GM19468 (cell line): ENCODE results near the gene ZBED1.
"Not testable (repeated sequence)": the region's sequence is repeated elsewhere in the genome, so short reads cannot be mapped to it uniquely, and the experiment has no call there.

Source experiments
- ATAC-seq: cut with Tn5 transposase; IDR thresholded peaks from one replicate; pipeline ENCODE4 v1.9.1; 2021; ENCODE audit warnings: mild to moderate bottlenecking, moderate library complexity, moderate number of reproducible peaks; ENCODE audit not compliant: unreplicated experiment; ENCODE audit errors: extremely low read depth

ZBED1 gene

DNA sequence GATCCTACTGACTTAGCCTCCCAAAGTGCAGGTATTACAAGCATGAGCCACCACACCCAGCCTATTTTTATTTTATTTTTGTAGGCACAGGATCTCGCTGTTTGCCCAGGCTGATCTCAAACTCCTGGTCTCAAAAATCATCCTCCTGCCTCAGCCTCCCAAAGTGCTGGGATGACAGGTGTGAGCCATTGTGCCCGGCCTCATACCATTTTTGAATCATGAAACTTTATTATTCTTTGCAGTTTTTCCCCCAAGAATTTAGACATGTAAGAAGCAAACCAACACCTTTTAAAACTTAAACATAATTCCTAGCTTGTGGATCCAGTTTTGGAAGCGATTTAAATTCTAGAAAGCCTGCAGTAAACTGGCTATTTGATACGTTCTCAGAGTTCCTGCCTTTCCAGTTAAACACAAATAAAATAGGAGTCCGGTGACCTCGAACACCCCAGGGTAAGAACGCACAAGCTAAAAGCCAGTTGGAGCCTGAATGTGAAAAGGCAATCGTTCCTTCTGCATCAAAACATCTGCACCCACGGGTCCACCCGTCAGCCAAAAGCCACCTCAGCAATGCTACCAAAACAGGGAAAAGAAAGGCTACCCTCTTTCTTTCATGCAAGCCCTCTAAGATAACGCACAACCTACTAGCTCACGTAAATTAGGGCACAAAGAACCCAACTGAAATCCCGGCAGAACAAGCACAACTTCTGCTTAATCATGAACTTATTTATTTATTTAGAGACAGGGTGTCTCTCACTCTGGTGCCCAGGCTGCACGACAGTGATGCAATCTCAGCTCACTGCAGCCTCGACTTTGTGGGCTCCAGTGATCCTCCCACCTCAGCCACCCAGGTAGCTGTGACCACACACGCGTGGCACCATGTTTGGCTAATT is 39.7 kb downstream of the ZBED1 start:
- not testable (repeated sequence) for ATAC-seq

DNA sequence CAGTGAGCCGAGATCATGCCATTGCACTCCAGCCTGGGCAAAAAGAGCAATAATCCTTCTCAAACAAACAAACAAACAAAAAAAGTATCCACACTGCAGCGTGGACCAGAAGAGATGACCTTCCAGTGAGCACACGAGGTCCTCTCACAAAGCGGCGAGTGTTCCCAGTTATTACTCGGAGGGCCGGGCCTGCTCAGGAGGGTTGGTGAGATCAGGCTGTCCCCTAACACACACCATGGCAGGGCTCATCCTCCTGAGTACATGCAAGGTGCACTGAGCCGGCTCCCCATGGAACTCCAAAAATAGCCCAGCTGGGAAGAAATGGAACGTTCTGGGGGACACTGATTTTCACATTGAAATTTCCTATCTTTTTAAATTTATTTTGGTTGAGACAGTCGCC is 40.7 kb downstream of the ZBED1 start:
- not testable (repeated sequence) for ATAC-seq

DNA sequence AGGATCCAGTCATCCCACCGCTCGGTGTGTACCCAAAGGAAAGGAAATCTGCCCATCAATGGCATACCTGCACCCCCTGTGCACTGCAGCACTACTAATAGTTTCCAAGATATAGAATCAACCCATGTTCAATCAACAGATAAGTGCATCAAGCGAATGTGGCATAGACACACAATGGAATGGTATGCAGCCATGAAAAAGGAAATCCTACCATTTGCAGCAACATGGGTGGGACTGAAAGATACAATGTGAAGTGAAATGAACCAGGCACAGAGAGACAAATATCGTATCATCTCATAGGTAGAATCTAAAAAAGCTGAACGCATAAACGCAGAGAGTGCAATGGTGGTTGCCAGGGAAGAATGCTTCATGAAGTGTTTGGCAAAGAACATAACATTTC is 42.5 kb downstream of the ZBED1 start:
- ATAC-seq, result no peak

DNA sequence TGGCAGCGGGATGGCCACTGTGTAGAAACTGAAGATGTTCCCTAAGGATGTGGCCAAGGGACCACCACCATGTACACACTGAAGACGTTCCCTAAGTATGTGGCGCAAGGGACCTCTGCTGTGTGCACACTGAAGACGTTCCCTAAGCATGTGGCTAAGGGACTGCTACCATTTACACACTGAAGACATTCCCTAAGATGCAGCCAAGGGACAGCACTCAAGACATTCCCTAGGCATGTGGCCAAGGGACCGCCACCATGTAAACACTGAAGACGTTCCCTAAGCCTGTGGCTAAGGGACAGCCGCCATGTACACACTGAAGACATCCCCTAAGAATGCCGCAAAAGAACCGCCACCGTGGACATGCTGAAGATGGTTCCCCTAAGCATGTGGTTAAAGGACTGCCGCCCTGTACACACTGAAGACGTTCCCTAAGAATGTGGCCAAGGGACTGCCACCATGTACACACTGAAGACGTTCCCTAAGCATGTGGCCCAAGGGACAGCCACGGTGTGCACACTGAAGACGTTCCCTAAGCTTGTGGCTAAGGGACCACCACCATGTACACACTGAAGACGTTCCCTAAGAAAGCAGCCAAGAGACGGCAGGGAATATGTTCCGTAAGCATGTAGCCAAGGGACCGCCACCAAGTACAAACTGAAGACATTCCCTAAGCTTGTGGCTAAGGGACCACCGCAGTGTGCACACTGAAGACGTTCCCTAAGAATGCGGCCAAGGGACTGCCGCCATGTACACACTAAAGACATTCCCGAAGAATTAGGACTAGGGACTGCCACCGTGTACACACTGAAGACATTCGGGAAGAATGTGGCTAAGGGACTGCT is 43.3 kb downstream of the ZBED1 start:
- no peak for ATAC-seq

DNA sequence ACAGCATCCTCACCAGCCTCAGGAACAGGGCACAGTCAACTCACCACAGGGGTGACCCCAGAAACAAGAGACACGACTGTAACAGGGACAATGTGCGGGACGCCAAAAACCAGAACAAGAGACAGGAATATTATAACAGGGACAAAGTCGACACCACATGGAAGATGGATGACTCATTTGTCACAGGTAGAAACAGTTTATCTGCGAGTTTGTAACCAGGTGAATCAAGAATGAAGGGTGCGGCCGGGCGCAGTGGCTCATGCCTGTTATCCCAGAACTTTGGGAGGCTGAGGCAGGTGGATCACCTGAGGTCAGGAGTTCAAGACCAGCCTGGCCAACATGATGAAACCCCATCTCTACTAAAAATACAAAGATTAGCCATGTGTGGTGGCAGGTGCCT is 44.7 kb downstream of the ZBED1 start:
- not testable (repeated sequence) for ATAC-seq

DNA sequence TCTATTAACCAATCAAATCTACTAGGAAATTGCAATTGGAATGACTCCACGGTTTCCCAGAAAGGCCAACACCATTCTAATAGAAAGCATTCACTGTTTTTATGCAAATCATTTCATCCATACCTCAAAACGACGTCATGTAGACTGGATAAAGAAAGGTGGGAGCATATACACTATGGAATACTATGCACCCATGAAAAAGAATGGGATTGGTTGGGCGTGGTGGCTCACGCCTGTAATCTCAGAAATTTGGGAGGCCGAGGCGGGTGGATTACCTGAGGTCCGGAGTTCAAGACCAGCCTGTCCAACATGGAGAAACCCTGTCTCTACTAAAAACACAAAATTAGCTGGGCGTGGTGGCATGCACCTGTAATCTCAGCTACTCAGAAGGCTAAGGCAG is 46.2 kb downstream of the ZBED1 start:
- not testable (repeated sequence) for ATAC-seq

DNA sequence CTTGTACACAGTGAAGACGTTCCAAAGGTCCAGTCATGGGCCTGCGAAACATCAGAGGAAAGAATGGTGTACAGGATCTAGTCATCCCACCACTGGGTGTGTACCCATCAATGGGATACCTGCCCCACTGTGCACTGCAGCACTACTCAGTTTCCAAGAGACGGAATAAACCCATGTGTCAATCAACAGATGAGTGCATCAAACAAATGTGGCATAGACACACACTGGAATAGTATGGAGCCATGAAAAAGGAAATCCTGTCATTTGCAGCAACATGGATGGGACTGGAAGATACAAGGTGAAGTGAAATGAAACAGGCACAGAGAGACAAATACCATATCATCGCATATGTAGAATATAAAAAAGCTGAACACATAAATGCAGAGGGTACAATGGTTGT is 48.0 kb downstream of the ZBED1 start:
- no peak for ATAC-seq

DNA sequence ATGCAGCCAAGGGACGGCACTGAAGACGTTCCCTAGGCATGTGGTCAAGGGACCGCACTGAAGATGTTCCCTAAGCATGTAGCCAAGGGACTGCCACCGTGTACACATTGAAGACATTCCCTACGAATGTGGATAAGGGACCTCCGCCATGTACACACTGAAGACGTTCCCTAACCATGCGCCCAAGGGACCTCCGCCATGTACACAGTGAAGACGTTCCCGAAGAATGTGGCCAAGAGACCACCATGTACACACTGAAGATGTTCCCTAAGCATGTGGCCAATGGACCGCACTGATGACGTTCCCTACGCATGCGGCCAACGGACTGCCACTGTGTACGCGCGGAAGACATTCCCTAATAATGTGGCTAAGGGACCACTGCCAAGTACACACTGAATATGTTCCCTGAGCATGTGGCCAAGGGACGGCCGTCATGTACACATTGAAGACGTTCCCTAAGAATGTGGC is 48.4 kb downstream of the ZBED1 start:
- no peak for ATAC-seq

DNA sequence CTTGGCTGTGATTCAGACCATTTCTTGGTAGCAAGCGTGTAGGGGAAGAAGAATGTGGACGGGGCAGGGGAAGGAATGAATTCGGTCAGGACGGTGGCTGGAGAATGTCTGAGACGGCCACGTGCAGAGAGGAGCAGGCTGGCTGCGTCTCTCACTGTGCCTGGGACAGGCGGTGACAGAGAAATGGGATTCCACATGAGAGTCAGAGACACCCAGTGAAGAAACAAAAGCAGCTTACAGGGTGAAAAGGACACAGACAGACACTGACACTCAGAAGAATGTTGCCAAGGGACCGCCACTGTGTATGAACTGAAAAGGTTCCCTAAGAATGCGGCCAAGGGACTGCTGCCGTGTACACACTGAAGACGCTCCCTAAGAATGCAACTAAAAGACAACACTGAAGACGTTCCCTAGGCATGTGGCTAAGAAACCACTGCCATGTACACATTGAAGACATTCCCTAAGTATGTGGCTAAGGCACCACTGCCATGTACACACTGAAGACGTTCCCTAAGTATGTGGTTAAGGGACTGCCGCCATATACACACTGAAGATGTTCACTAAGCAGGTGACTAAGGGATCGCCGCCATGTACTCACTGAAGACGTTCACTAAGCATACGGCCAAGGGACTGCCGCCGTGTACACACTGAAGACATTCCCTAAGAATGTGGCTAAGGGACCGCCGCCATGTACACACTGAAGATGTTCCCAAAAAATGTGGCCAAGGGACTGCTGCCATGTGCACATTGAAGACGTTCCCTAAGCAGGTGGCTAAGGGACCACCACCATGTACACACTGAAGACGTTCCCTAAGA is 49.1 kb downstream of the ZBED1 start:
- ATAC-seq, result no peak

DNA sequence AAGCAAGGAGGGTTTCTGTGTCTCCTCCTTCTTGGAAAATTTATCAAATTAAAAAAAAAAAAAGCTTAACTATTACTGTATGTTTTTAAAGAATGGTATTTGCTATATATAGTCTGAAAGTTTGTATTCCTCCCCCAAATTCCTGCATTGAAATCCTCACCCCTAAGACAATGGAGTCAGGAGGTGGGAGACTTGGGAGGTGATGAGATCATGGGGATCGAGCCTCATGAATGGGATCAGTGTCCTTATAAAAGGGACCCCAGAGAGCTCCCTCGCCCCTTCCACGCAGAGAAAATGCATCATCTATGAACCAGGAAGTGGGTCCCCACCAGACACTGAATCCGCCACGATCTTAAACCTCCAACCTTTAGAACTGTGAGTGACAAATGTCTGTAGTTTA is 50.1 kb downstream of the ZBED1 start:
- no peak for ATAC-seq

DNA sequence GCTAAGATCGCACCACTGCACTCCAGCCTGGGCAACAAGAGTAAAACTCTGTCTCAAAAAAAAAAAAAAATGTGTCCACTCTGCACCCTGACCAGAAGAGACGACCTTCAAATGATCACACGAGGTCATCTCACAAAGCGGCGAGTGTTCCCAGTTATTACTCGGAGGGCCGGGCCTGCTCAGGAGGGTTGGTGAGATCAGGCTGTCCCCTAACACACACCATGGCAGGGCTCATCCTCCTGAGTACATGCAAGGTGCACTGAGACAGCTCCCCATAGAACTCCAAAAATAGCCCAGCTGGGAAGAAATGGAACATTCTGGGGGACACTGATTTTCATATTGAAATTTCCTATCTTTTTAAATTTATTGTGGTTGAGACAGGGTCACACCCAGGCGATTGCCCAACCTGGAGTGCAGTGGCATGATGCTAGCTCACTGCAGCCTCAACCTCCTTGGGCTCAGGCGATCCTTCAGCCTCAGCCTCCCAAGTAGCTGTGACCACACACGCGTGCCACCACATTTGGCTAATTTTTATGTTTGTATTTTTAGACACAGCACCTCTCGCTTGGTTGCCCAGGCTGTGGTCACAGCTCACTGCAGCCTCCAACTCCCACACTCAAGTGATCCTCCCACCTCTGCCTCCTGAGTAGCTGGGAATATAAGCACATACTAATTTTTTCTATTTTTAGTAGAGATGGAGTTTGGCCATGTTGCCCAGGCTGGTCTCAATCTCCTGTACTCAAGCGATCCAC is 51.5 kb downstream of the ZBED1 start:
- no peak for ATAC-seq

DNA sequence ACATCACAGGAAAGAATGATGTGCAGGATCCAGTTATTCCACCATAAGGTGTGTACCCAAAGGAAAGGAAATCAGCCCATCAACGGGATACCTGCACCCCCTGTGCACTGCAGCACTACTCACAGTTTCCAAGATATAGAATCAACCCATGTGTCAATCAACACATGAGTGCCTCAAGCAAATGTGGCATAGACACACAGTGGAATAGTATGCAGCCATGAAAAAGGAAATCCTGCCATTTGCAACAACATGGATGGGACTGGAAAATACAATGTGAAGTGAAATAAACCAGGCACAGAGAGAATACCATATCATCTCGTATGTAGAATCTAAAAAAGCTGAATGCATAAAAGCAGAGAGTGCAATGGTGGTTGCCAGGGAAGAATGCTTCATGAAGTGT is 53.3 kb downstream of the ZBED1 start:
- ATAC-seq, result no peak

DNA sequence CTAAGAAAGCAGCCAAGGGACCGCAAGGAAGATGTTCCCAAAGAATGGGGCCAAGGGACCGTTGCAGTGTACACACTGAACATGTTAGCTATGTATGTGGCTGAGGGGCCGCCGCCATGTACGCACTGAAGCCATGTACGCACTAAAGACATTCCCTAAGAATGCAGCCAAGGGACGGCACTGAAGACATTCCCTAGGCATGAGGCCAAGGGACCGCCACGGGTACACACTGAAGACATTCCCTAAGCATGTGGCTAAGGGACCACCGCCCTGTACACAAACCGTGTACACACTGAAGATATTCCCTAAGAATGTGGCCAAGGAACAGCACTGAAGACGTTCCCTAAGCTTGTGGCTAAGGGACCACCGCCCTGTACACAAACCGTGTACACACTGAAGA is 54.0 kb downstream of the ZBED1 start:
- no peak for ATAC-seq

DNA sequence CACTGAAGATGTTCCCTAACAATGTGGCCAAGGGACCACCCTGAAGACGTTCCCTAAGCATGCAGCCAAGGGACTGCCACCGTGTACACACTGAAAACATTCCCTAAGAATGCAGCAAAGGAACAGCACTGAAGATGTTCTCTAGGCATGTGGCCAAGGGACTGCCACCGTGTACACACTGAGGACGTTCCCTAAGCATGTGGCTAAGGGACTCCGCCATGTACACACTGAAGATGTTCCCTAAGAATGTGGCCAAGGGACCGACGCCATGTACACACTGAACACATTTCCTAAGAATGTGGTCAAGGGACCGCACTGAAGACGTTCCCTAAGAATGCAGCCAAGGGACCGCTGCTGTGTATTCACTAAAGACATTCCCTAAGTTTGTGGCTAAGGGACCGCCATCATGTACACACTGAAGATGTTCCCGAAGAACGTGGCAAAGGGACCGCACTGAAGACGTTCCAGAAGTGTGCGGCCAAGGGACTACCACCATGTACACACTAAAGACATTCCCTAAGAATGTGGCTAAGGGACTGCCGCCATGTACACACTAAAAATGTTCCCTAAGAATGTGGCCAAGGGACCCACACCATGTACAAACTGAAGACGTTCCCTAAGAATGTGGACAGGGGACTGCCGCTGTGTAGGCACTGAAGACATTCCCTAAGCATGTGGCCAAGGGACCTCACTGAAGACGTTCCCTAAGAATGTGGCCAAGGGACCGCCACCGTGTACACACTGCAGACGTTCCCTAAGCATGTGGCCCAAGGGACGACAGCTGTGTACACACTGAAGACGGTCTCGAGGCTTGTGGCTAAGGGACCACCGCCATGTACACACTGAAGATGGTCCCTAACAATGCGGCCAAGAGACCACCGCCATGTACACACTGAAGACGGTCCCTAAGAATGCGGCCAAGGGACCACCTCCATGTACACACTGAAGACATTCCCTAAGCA is 54.8 kb downstream of the ZBED1 start:
- no peak for ATAC-seq

DNA sequence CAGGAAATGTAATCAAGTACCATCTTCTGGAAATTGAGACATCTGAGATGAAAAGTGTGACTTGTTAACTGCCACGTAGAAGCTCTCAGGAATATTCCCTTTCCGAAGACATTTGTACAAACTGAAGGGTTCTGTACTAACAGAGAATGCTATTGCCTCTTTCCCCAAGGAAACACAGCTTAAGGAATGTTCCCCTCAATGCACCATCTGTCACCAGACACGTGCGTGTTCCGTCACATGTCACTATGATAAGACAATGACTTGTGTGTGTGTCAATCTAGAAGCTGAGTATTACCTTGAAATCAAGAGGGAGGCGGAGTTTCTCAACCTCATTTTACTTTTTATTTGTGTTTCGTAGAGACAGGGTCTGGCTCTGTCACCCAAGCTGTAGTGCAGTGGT is 58.1 kb downstream of the ZBED1 start:
- ATAC-seq, result no peak

DNA sequence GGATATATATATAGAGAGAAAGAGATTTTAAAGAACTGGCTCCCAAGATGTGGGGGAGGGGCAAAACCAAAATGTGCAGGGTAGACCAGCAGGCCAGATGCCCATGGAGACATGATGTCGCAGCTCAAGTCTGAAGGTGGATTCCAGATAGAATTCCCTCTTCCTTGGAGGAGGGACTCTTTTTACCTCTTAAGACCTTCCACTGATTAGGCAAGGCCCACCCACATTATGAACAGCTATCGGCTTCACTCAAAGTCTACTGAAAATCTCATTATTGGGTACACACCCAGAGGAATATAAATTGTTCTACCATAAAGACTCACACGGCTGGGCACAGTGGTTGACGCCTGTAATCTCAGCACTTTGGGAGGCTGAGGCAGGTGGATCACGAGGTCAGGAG is 59.3 kb downstream of the ZBED1 start:
- ATAC-seq, result no peak

DNA sequence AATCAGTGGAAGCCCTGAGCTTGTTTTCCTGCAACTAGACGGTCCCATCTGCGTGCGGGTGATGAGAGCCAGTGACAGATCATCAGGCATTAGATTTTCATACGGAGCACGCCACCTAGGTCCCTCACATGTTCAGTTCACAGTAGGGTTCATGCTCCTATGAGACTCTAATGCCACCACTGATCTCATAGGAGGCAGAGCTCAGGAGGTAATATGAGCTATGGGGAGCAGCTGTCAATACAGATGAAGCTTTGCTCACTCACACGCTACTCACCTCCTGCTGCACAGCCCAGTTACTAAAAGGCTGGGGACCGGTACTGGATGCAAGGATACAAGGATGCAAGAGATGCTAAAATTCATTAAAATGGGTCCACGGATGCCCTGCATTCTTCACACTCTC is 61.2 kb downstream of the ZBED1 start:
- ATAC-seq, result no peak
